ENCODE measurements around the gene MYO15B.

- TF ChIP-seq EZH2 (IDR thresholded peaks at IDR 0.05; ENCODE audit: borderline replicate concordance, low read length): no peak
- TF ChIP-seq CTCF (IDR thresholded peaks at IDR 0.05; ENCODE audit: low read length): no peak
Measured at GRCh38 chr17:75612906-75613626, 25.5 kb downstream of the MYO15B start.
